ENCODE measurements around the gene ACBD4. TPM values are rescaled to one million over a fixed set of nuclear protein-coding genes. Genes with fewer than 3 reads are reported as not detected.

ACBD4 gene
- total and polyA plus RNA-seq, 2 of the 13 experiments (the other 11 are each of a cell fraction or from before 2014, with no cell fraction given), result 16.1 to 26.9 TPM

DNA sequence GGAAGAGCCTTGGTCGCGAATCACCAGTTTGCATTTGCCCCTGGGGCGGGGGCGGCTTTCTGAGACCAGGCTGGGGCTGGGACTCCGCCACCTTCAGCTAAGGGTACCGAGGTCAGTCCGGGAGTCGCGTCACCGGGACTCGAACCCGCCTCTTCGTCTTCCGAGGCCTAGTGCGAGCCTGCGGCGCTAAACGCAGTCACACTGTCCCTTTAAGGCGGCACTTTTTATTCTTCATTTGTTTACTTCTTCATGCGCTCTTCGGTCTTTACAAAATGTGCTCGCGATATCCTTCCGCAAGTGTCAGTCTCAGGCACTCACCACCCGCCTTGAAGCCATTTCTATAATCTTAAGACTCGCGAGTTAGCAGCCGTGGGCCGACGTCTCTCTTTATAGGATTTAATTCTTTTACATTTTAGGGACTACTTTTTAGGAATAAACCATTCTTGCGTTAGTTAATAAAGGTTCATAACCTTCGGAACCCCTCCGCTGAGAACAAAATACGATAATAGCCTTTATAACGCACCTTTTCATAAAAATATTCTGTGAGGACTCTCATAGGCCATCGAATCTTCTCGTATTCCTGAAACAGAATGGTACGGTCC, 12.2 kb downstream of the ACBD4 start (continued):
- TF ChIP-seq, protein P1, sequence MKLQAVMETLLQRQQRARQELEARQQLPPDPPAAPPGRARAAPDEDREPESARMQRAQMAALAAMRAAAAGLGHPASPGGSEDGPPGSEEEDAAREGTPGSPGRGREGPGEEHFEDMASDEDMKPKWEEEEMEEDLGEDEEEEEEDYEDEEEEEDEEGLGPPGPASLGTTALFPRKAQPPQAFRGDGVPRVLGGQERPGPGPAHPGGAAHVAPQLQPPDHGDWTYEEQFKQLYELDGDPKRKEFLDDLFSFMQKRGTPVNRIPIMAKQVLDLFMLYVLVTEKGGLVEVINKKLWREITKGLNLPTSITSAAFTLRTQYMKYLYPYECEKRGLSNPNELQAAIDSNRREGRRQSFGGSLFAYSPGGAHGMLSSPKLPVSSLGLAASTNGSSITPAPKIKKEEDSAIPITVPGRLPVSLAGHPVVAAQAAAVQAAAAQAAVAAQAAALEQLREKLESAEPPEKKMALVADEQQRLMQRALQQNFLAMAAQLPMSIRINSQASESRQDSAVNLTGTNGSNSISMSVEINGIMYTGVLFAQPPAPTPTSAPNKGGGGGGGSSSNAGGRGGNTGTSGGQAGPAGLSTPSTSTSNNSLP (IDR thresholded peaks at IDR 0.05; ENCODE audit: low read depth, low read length), result peak; percentile 95
- no peak for TF ChIP-seq TEAD3 (CRISPR knock-in tag; optimal IDR thresholded peaks at IDR 0.05; ENCODE audit: borderline replicate concordance)
- TF ChIP-seq DR1 (CRISPR knock-in tag; IDR thresholded peaks at IDR 0.05), result no peak
- TF ChIP-seq ZNF670 (CRISPR knock-in tag; IDR thresholded peaks at IDR 0.05; ENCODE audit: borderline replicate concordance), result peak; percentile 46; the same call in 1 of the 2 replicates
- TF ChIP-seq, protein P2, sequence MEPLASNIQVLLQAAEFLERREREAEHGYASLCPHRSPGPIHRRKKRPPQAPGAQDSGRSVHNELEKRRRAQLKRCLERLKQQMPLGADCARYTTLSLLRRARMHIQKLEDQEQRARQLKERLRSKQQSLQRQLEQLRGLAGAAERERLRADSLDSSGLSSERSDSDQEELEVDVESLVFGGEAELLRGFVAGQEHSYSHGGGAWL (CRISPR knock-in tag; IDR thresholded peaks at IDR 0.05), result no peak
- TF ChIP-seq, protein P3, sequence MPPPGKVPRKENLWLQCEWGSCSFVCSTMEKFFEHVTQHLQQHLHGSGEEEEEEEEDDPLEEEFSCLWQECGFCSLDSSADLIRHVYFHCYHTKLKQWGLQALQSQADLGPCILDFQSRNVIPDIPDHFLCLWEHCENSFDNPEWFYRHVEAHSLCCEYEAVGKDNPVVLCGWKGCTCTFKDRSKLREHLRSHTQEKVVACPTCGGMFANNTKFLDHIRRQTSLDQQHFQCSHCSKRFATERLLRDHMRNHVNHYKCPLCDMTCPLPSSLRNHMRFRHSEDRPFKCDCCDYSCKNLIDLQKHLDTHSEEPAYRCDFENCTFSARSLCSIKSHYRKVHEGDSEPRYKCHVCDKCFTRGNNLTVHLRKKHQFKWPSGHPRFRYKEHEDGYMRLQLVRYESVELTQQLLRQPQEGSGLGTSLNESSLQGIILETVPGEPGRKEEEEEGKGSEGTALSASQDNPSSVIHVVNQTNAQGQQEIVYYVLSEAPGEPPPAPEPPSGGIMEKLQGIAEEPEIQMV (CRISPR knock-in tag; IDR thresholded peaks at IDR 0.05; ENCODE audit: low read depth), result no peak
- TF ChIP-seq, protein P4, sequence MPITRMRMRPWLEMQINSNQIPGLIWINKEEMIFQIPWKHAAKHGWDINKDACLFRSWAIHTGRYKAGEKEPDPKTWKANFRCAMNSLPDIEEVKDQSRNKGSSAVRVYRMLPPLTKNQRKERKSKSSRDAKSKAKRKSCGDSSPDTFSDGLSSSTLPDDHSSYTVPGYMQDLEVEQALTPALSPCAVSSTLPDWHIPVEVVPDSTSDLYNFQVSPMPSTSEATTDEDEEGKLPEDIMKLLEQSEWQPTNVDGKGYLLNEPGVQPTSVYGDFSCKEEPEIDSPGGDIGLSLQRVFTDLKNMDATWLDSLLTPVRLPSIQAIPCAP (CRISPR knock-in tag; IDR thresholded peaks at IDR 0.05; ENCODE audit: low read depth), result no peak
- no peak for TF ChIP-seq ZBTB38 (CRISPR knock-in tag; IDR thresholded peaks at IDR 0.05)
- no peak for TF ChIP-seq MXD4 (CRISPR knock-in tag; IDR thresholded peaks at IDR 0.05)
- TF ChIP-seq KMT2A (CRISPR knock-in tag; IDR thresholded peaks at IDR 0.05), result peak; percentile 45; the same call in 1 of the 2 replicates
- TF ChIP-seq, protein P5, sequence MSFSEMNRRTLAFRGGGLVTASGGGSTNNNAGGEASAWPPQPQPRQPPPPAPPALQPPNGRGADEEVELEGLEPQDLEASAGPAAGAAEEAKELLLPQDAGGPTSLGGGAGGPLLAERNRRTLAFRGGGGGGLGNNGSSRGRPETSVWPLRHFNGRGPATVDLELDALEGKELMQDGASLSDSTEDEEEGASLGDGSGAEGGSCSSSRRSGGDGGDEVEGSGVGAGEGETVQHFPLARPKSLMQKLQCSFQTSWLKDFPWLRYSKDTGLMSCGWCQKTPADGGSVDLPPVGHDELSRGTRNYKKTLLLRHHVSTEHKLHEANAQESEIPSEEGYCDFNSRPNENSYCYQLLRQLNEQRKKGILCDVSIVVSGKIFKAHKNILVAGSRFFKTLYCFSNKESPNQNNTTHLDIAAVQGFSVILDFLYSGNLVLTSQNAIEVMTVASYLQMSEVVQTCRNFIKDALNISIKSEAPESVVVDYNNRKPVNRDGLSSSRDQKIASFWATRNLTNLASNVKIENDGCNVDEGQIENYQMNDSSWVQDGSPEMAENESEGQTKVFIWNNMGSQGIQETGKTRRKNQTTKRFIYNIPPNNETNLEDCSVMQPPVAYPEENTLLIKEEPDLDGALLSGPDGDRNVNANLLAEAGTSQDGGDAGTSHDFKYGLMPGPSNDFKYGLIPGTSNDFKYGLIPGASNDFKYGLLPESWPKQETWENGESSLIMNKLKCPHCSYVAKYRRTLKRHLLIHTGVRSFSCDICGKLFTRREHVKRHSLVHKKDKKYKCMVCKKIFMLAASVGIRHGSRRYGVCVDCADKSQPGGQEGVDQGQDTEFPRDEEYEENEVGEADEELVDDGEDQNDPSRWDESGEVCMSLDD (CRISPR knock-in tag; IDR thresholded peaks at IDR 0.05; ENCODE audit: borderline replicate concordance), result no peak; the same call in 1 of the 2 replicates
- TF ChIP-seq, protein P6, sequence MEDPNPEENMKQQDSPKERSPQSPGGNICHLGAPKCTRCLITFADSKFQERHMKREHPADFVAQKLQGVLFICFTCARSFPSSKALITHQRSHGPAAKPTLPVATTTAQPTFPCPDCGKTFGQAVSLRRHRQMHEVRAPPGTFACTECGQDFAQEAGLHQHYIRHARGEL (CRISPR knock-in tag; IDR thresholded peaks at IDR 0.05), result no peak
- TF ChIP-seq EZH2 (conservative IDR thresholded peaks at IDR 0.05; ENCODE audit: low read depth, low read length), result no peak
- TF ChIP-seq, protein P7, sequence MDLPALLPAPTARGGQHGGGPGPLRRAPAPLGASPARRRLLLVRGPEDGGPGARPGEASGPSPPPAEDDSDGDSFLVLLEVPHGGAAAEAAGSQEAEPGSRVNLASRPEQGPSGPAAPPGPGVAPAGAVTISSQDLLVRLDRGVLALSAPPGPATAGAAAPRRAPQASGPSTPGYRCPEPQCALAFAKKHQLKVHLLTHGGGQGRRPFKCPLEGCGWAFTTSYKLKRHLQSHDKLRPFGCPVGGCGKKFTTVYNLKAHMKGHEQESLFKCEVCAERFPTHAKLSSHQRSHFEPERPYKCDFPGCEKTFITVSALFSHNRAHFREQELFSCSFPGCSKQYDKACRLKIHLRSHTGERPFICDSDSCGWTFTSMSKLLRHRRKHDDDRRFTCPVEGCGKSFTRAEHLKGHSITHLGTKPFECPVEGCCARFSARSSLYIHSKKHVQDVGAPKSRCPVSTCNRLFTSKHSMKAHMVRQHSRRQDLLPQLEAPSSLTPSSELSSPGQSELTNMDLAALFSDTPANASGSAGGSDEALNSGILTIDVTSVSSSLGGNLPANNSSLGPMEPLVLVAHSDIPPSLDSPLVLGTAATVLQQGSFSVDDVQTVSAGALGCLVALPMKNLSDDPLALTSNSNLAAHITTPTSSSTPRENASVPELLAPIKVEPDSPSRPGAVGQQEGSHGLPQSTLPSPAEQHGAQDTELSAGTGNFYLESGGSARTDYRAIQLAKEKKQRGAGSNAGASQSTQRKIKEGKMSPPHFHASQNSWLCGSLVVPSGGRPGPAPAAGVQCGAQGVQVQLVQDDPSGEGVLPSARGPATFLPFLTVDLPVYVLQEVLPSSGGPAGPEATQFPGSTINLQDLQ (CRISPR knock-in tag; IDR thresholded peaks at IDR 0.05), result no peak; the same call in 1 of the 2 replicates
- no peak for TF ChIP-seq CEBPB (IDR thresholded peaks at IDR 0.05; ENCODE audit: borderline replicate concordance, low read depth, low read length)
- TF ChIP-seq, protein P8, sequence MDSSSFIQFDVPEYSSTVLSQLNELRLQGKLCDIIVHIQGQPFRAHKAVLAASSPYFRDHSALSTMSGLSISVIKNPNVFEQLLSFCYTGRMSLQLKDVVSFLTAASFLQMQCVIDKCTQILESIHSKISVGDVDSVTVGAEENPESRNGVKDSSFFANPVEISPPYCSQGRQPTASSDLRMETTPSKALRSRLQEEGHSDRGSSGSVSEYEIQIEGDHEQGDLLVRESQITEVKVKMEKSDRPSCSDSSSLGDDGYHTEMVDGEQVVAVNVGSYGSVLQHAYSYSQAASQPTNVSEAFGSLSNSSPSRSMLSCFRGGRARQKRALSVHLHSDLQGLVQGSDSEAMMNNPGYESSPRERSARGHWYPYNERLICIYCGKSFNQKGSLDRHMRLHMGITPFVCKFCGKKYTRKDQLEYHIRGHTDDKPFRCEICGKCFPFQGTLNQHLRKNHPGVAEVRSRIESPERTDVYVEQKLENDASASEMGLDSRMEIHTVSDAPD (CRISPR knock-in tag; IDR thresholded peaks at IDR 0.05), result no peak
- no peak for TF ChIP-seq ZNF138 (CRISPR knock-in tag; IDR thresholded peaks at IDR 0.05; ENCODE audit: low read depth)
